ENCODE data around the gene ACTR1B. TPM values are rescaled to one million over a fixed set of nuclear protein-coding genes. Genes with fewer than 3 reads are reported as not detected.

ACTR1B gene
- polyA plus RNA-seq, 3 donors, result 8.9 to 64.4 (median 9.9) TPM

GRCh38 chr2:97676620-97677019 is 12.8 kb upstream of the ACTR1B start:
- Histone ChIP-seq H3K79me2 (ENCODE audit: insufficient read depth, low read length) (no peaks in the 10 kb centered on the region), H3K36me3 (replicated peaks in 1 of 2; ENCODE audit: control insufficient read depth in 1 of 2, insufficient read depth in 2 of 2, low read length in 2 of 2) (no peaks in the 10 kb centered on the region), H4K20me1 (ENCODE audit: insufficient read depth, low read length) (no peaks in the 10 kb centered on the region), H3K27ac (ENCODE audit: low read depth in 1 of 2, low read length in 2 of 2) (no peak overlapping the region), H3K27me3 (ENCODE audit: control insufficient read depth in 2 of 2, insufficient read depth in 2 of 2, low read length in 2 of 2) (no peaks in the 10 kb centered on the region), H3K4me2 (replicated peaks; ENCODE audit: extremely low read depth, low read length, poor library complexity, severe bottlenecking) (no peak overlapping the region), H3K9me3 (replicated peaks in 1 of 2; ENCODE audit: control insufficient read depth in 1 of 2, insufficient read depth in 1 of 2, low read length in 2 of 2) (no peaks in the 10 kb centered on the region), H3K4me1 (ENCODE audit: control insufficient read depth in 1 of 2, insufficient read depth in 2 of 2, low read length in 2 of 2) (no peaks in the 10 kb centered on the region), H3K4me3 (replicated peaks in 1 of 3; ENCODE audit: low read depth in 2 of 3, low read length in 3 of 3) (no peak overlapping the region), H3K9ac (ENCODE audit: insufficient read depth, low read length, poor library complexity, severe bottlenecking) (no peak overlapping the region), H2AFZ (ENCODE audit: insufficient read depth, low read depth, low read length, poor library complexity, severe bottlenecking) (no peak overlapping the region)
- intact Hi-C loops (cut with micrococcal nuclease), result no loop called here
- DNase-seq, result no peak
- Mint-ChIP-seq H3K4me3 (no peak overlapping the region), H3K4me1 (peaks cover 10% of the 10 kb centered on the region), H3K27me3 (ENCODE audit: low read depth in 3 of 3) (peaks cover 0 to 5% (median 4%) of the 10 kb centered on the region in 3 donors), H3K9me3 (peaks cover 0 to 26% (median 14%) of the 10 kb centered on the region in 7 donors), H3K36me3 (no peaks in the 10 kb centered on the region), H3K27ac (no peak overlapping the region)
- no peak for TF ChIP-seq CTCF (IDR thresholded peaks at IDR 0.05)
- WGBS (ENCODE audit: insufficient coverage), result 100% methylated on average over 1 of the region's 1 CpG

- 94% methylated on average over 3 of the region's 5 CpGs for WGBS (ENCODE audit: insufficient coverage)
- Mint-ChIP-seq H3K36me3 (no peaks in the 10 kb centered on the region), H3K4me3 (no peak overlapping the region), H3K9me3 (peaks cover 0 to 23% (median 14%) of the 10 kb centered on the region in 7 donors), H3K27ac (no peak overlapping the region), H3K4me1 (peaks cover 10% of the 10 kb centered on the region), H3K27me3 (ENCODE audit: low read depth in 3 of 3) (peaks cover 0 to 5% (median 4%) of the 10 kb centered on the region in 3 donors)
- Histone ChIP-seq H3K27me3 (ENCODE audit: control insufficient read depth in 2 of 2, insufficient read depth in 2 of 2, low read length in 2 of 2) (no peaks in the 10 kb centered on the region), H3K9me3 (replicated peaks in 1 of 2; ENCODE audit: control insufficient read depth in 1 of 2, insufficient read depth in 1 of 2, low read length in 2 of 2) (no peaks in the 10 kb centered on the region), H3K9ac (ENCODE audit: insufficient read depth, low read length, poor library complexity, severe bottlenecking) (no peak overlapping the region), H4K20me1 (ENCODE audit: insufficient read depth, low read length) (no peaks in the 10 kb centered on the region), H3K4me3 (replicated peaks in 1 of 3; ENCODE audit: low read depth in 2 of 3, low read length in 3 of 3) (no peak overlapping the region), H3K27ac (ENCODE audit: low read depth in 1 of 2, low read length in 2 of 2) (no peak overlapping the region), H3K4me1 (ENCODE audit: control insufficient read depth in 1 of 2, insufficient read depth in 2 of 2, low read length in 2 of 2) (no peaks in the 10 kb centered on the region), H3K36me3 (replicated peaks in 1 of 2; ENCODE audit: control insufficient read depth in 1 of 2, insufficient read depth in 2 of 2, low read length in 2 of 2) (no peaks in the 10 kb centered on the region), H2AFZ (ENCODE audit: insufficient read depth, low read depth, low read length, poor library complexity, severe bottlenecking) (no peak overlapping the region), H3K4me2 (replicated peaks; ENCODE audit: extremely low read depth, low read length, poor library complexity, severe bottlenecking) (no peak overlapping the region), H3K79me2 (ENCODE audit: insufficient read depth, low read length) (no peaks in the 10 kb centered on the region)
- intact Hi-C loops (cut with micrococcal nuclease), result no loop called here
- no peak for TF ChIP-seq CTCF (IDR thresholded peaks at IDR 0.05)
- no peak for DNase-seq
Measured at GRCh38 chr2:97675430-97676113, 11.7 kb upstream of the ACTR1B start.
